BE2C (cell line): ENCODE results near the gene FUT1.
A peak's percentile ranks its signal among the peaks of the same experiment; 100 is the strongest.

Experiments used
- DNase-seq: peaks from one replicate; pipeline ENCODE4 v3.0.0-alpha.2; 2020
- H3K27me3 ChIP-seq: fragments of 250-450 bp; sonication (Bioruptor Pico); 2 replicates; pipeline ENCODE4 v1.5.1; 2020; ENCODE audit warnings: mild to moderate bottlenecking
- H3K36me3 ChIP-seq: fragments of 250-450 bp; sonication (Bioruptor Pico); 2 replicates; pipeline ENCODE4 v1.5.1; 2020; ENCODE audit warnings: mild to moderate bottlenecking
- H3K4me1 ChIP-seq: fragments of 250-450 bp; sonication (Bioruptor Pico); 2 replicates; pipeline ENCODE4 v1.5.1; 2020
- H3K4me3 ChIP-seq: 2 replicates; pipeline ENCODE4 v1.5.1; 2011; ENCODE audit warnings: low read depth, low read length
- H3K9me3 ChIP-seq: fragments of 250-450 bp; sonication (Bioruptor Pico); 2 replicates; pipeline ENCODE4 v1.5.1; 2020
- CTCF ChIP-seq: IDR thresholded peaks from 2 replicates; pipeline ENCODE4 v1.5.1; 2012; ENCODE audit warnings: mild to moderate bottlenecking, low read depth, low read length

Gene FUT1

DNA sequence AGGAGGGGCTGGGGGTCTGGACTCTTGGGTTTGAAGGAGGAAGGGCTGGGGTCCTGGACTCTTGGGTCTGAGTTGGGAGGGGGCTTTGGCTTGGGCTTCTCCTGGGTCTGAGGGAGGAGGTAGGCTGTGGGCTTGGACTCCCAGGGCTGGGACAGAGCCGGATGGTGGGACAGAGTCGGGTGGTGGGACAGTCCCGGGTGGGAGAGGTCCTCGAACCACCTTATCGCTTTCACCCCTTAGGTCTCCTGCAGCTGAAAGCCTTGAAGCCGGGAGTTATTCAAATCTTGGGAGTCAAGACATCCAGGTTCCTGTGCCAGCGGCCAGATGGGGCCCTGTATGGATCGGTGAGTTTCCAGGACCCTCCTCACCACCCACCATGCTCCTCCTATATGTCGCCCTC, 4.2 kb upstream of the FUT1 start:
- H3K27me3 ChIP-seq, result peaks cover 17% of the 10 kb centered on the region
- H3K36me3 ChIP-seq, result no peaks in the 10 kb centered on the region
- no peak for TF ChIP-seq CTCF
- DNase-seq, result no peak
- no peak overlapping the region for H3K4me3 ChIP-seq
- no peaks in the 10 kb centered on the region for H3K9me3 ChIP-seq
- H3K4me1 ChIP-seq, result no peaks in the 10 kb centered on the region; the same call in 1 of the 2 replicates

- no peaks in the 10 kb centered on the region for H3K36me3 ChIP-seq
- DNase-seq, result no peak
- H3K4me1 ChIP-seq, result no peaks in the 10 kb centered on the region; the same call in 1 of the 2 replicates
Observed at GRCh38 chr19:48756212-48756611, 3.8 kb upstream of the FUT1 start.

DNA sequence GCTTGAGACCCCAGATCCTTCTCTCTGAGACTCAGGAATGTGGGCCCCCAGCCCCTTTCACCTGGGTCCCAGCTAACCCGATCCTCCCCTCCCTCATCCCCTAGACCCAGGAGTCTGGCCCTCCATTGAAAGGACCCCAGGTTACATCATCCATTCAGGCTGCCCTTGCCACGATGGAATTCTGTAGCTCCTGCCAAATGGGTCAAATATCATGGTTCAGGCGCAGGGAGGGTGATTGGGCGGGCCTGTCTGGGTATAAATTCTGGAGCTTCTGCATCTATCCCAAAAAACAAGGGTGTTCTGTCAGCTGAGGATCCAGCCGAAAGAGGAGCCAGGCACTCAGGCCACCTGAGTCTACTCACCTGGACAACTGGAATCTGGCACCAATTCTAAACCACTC, 3.3 kb upstream of the FUT1 start:
- no peaks in the 10 kb centered on the region; the same call in 1 of the 2 replicates for H3K4me1 ChIP-seq
- no peak for DNase-seq
- no peak for TF ChIP-seq CTCF
- H3K9me3 ChIP-seq, result no peaks in the 10 kb centered on the region
- H3K27me3 ChIP-seq, result peaks cover 16% of the 10 kb centered on the region
- H3K4me3 ChIP-seq, result no peak overlapping the region
- no peaks in the 10 kb centered on the region for H3K36me3 ChIP-seq

More at GRCh38 chr19:48756212-48756611, 3.8 kb upstream of the FUT1 start:
- Histone ChIP-seq H3K9me3 (no peaks in the 10 kb centered on the region), H3K4me3 (no peak overlapping the region), H3K27me3 (peaks cover 17% of the 10 kb centered on the region)
- TF ChIP-seq CTCF, result no peak

DNA sequence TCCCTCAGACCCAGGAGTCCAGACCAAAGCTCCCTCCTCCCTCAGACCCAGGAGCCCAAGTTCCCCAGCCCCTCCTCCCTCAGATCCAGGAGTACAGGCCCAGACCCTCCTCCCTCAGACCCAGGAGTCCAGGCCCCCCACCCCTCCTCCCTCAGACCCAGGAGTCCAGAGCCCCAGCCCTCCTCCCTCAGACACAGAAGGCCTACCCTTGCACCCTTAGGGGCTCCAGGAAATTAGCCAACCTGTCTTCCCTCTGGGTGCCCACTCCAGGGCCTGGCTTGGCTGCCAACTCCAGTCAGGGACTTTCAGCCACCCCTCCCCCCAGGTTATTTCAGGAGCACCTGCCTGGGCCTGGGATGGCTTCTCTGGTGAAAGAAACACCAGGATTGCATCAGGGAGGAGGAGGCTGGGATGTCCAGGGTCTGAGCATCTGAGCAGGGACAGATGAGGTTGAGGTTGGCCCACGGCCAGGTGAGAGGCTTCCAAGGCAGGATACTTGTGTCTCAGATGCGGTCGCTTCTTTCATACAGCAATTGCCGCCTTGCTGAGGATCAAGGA, 2.7 kb upstream of the FUT1 start, which contains the start of gene FGF21:
TSS of gene FGF21 (plus strand) at position 441 of the 558 bp plus-strand sequence. CDS start 713 bp downstream, outside the sequence.
- Histone ChIP-seq H3K9me3 (no peaks in the 10 kb centered on the region), H3K27me3 (peaks cover 11% of the 10 kb centered on the region), H3K4me1 (no peaks in the 10 kb centered on the region; the same call in 1 of the 2 replicates), H3K4me3 (no peak within 1 kb of the TSS), H3K36me3 (no peaks in the 10 kb centered on the region)
- DNase-seq, result no peak
- TF ChIP-seq CTCF, result no peak

- DNase-seq, result no peak
- Histone ChIP-seq H3K9me3 (no peaks in the 10 kb centered on the region), H3K4me1 (peaks cover 10% of the 10 kb centered on the region; the same call in 1 of the 2 replicates), H3K4me3 (peak overlapping the region; percentile 57), H3K27me3 (peaks cover 11% of the 10 kb centered on the region), H3K36me3 (no peaks in the 10 kb centered on the region)
- TF ChIP-seq CTCF, result no peak
Observed at GRCh38 chr19:48751845-48752495, 471 bp downstream of the FUT1 start.
